Adrenal gland (tissue), 5 donors: ENCODE measurements around the gene MSANTD2.

Source experiments
- POLR2A ChIP-seq, 2 donors: fragments of 450-650 bp; IDR thresholded peaks; one replicate each; pipeline ENCODE4 v1.6.1; 2017; ENCODE audit warnings: antibody characterized with exemption in 2 of 2, mild to moderate bottlenecking in 2 of 2, moderate library complexity in 1 of 2
- TF ChIP-seq, protein P1 (sequence below), 6 experiments: fragments of 450-650 bp in 4 of 6; fragments of 200-600 bp in 2 of 6; sonication (generic) in 1 of 6; IDR thresholded peaks; 1 replicate in 5 of 6; 2 replicates in 1 of 6; pipeline versions ENCODE4 v1.5.1 to v1.8.0; 2016 to 2021; ENCODE audit warnings: antibody characterized with exemption in 6 of 6, mild to moderate bottlenecking in 2 of 6, moderate library complexity in 1 of 6
- donor health status: DM: no; HTN: no; CAD: no.

DNA sequence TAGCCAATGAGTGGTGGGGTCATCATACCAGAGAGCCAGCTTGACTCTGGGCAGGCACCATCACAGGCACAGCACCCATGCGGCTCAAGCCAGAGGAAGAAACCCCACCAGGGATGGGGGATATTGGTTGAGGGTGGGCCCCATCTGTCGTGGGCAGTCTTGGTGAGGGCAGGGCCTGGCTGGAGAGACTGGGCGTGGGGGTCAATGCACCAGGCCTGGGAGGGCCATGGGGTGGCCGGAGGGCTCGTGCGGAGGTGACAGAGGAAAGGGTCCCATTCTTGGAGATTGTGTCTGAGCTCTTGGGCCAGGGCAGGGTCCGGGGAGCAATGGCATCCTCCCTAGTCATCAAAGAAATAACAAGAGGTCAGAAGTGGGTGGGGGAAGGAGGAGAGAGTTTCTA is 46.6 kb downstream of the MSANTD2 start:
- TF ChIP-seq, protein P1, sequence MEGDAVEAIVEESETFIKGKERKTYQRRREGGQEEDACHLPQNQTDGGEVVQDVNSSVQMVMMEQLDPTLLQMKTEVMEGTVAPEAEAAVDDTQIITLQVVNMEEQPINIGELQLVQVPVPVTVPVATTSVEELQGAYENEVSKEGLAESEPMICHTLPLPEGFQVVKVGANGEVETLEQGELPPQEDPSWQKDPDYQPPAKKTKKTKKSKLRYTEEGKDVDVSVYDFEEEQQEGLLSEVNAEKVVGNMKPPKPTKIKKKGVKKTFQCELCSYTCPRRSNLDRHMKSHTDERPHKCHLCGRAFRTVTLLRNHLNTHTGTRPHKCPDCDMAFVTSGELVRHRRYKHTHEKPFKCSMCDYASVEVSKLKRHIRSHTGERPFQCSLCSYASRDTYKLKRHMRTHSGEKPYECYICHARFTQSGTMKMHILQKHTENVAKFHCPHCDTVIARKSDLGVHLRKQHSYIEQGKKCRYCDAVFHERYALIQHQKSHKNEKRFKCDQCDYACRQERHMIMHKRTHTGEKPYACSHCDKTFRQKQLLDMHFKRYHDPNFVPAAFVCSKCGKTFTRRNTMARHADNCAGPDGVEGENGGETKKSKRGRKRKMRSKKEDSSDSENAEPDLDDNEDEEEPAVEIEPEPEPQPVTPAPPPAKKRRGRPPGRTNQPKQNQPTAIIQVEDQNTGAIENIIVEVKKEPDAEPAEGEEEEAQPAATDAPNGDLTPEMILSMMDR (IDR thresholded peaks at IDR 0.05) = no peak
- TF ChIP-seq POLR2A (IDR thresholded peaks at IDR 0.05) = no peak
